H9 (cell line): ENCODE measurements around the gene TMEM129. TPM values are rescaled to one million over a fixed set of nuclear protein-coding genes. Genes with fewer than 3 reads are reported as not detected.

Experiments used
- DNase-seq: peaks from one replicate; pipeline ENCODE4 v3.0.0-alpha.2; 2017
- H2AFZ ChIP-seq: one replicate; pipeline ENCODE4 v1.6.1; 2013; ENCODE audit warnings: mild to moderate bottlenecking, low read length, control low read depth, moderate library complexity
- H2AK5ac ChIP-seq: 2 replicates; pipeline ENCODE4 v1.6.1; 2013; ENCODE audit warnings: low read length, control low read depth, mixed read lengths; ENCODE audit not compliant: insufficient read length
- H2BK120ac ChIP-seq: one replicate; pipeline ENCODE4 v1.6.1; 2013; ENCODE audit warnings: low read depth, mild to moderate bottlenecking, low read length, control low read depth, inconsistent platforms; ENCODE audit not compliant: poor library complexity, severe bottlenecking
- H2BK12ac ChIP-seq: 2 replicates; pipeline ENCODE4 v1.6.1; 2013; ENCODE audit warnings: low read length, control low read depth, mixed read lengths, low read depth; ENCODE audit not compliant: insufficient read length
- H2BK15ac ChIP-seq: 2 replicates; pipeline ENCODE4 v1.6.1; 2013; ENCODE audit warnings: low read depth, low read length, control low read depth
- H2BK20ac ChIP-seq: one replicate; pipeline ENCODE4 v1.6.1; 2013; ENCODE audit warnings: low read depth, mild to moderate bottlenecking, low read length, control low read depth, inconsistent platforms; ENCODE audit not compliant: poor library complexity, severe bottlenecking
- H2BK5ac ChIP-seq: 2 replicates; pipeline ENCODE4 v1.6.1; 2013; ENCODE audit warnings: low read length, control low read depth, mixed read lengths; ENCODE audit not compliant: insufficient read length
- H3K14ac ChIP-seq: 2 replicates; pipeline ENCODE4 v1.6.1; 2013; ENCODE audit warnings: low read length, control low read depth; ENCODE audit not compliant: insufficient read depth
- H3K18ac ChIP-seq: 2 replicates; pipeline ENCODE4 v1.6.1; 2013; ENCODE audit warnings: low read depth, mild to moderate bottlenecking, mixed read lengths, low read length, control low read depth; ENCODE audit not compliant: insufficient read length
- H3K23ac ChIP-seq: 2 replicates; pipeline ENCODE4 v1.6.1; 2013; ENCODE audit warnings: low read length, control low read depth, mixed read lengths, low read depth; ENCODE audit not compliant: insufficient read length
- H3K23me2 ChIP-seq: 2 replicates; pipeline ENCODE4 v1.6.1; 2013; ENCODE audit warnings: low read depth, mild to moderate bottlenecking, mixed read lengths, low read length, control low read depth; ENCODE audit not compliant: insufficient read length, poor library complexity, severe bottlenecking
- H3K27ac ChIP-seq: 2 replicates; pipeline ENCODE4 v1.5.1; 2013; ENCODE audit warnings: low read length, control low read depth, mixed read lengths, low read depth; ENCODE audit not compliant: insufficient read length
- H3K27me3 ChIP-seq: 2 replicates; pipeline ENCODE4 v1.6.1; 2013; ENCODE audit warnings: low read length, control low read depth, inconsistent platforms; ENCODE audit not compliant: insufficient read depth
- H3K4ac ChIP-seq: 2 replicates; pipeline ENCODE4 v1.6.1; 2013; ENCODE audit warnings: low read depth, mild to moderate bottlenecking, control low read depth, inconsistent platforms, low read length, moderate library complexity
- H3K4me1 ChIP-seq: 2 replicates; pipeline ENCODE4 v1.6.1; 2013; ENCODE audit warnings: low read length, control low read depth, inconsistent platforms; ENCODE audit not compliant: insufficient read depth
- H3K4me2 ChIP-seq: 2 replicates; pipeline ENCODE4 v1.6.1; 2013; ENCODE audit warnings: low read length, control low read depth, mixed read lengths; ENCODE audit not compliant: insufficient read length, insufficient read depth
- H3K56ac ChIP-seq: 2 replicates; pipeline ENCODE4 v1.6.1; 2013; ENCODE audit warnings: low read depth, mild to moderate bottlenecking, mixed read lengths, low read length, control low read depth; ENCODE audit not compliant: insufficient read length
- H3K79me1 ChIP-seq: 2 replicates; pipeline ENCODE4 v1.6.1; 2013; ENCODE audit warnings: low read depth, mild to moderate bottlenecking, moderate library complexity, low read length, control low read depth, inconsistent platforms; ENCODE audit not compliant: insufficient read depth, poor library complexity, severe bottlenecking
- H3K79me2 ChIP-seq: 2 replicates; pipeline ENCODE4 v1.6.1; 2013; ENCODE audit warnings: low read length, control low read depth, inconsistent platforms; ENCODE audit not compliant: insufficient read depth
- H3K9ac ChIP-seq: 2 replicates; pipeline ENCODE4 v1.6.1; 2013; ENCODE audit warnings: low read length, control low read depth, mixed read lengths; ENCODE audit not compliant: insufficient read length; ENCODE audit errors: extremely low read depth
- H3K9me3 ChIP-seq: one replicate; pipeline ENCODE4 v1.6.1; 2013; ENCODE audit warnings: low read depth, low read length, inconsistent platforms; ENCODE audit not compliant: control insufficient read depth
- H3T11ph ChIP-seq: one replicate; pipeline ENCODE4 v1.6.1; 2013; ENCODE audit warnings: mild to moderate bottlenecking, low read length, control low read depth, inconsistent platforms
- H4K20me1 ChIP-seq: one replicate; pipeline ENCODE4 v1.6.1; 2013; ENCODE audit not compliant: control insufficient read depth, insufficient read length, insufficient read depth
- H4K5ac ChIP-seq: 2 replicates; pipeline ENCODE4 v1.6.1; 2013; ENCODE audit warnings: low read depth, mild to moderate bottlenecking, mixed read lengths, low read length, control low read depth; ENCODE audit not compliant: insufficient read length
- H4K8ac ChIP-seq: replicated peaks from 2 replicates; pipeline ENCODE4 v1.6.1; 2013; ENCODE audit warnings: low read length, control low read depth, mixed read lengths, low read depth; ENCODE audit not compliant: insufficient read length
- H4K91ac ChIP-seq: 2 replicates; pipeline ENCODE4 v1.6.1; 2013; ENCODE audit warnings: low read depth, mild to moderate bottlenecking, moderate library complexity, mixed read lengths, low read length, control low read depth; ENCODE audit not compliant: insufficient read length
- H3K27ac Mint-ChIP-seq, 3 experiments: 2 replicates in 2 of 3; 3 replicates in 1 of 3; pipeline ENCODE4 v1.8.0; 2020 to 2021; ENCODE audit warnings: mixed read lengths in 3 of 3, mild to moderate bottlenecking in 1 of 3, moderate library complexity in 1 of 3
- H3K27me3 Mint-ChIP-seq: 2 replicates; pipeline ENCODE4 v1.8.0; 2021; ENCODE audit warnings: low read depth, mild to moderate bottlenecking, moderate library complexity, mixed read lengths
- H3K36me3 Mint-ChIP-seq, 3 experiments: 2 replicates in 2 of 3; 3 replicates in 1 of 3; pipeline ENCODE4 v1.8.0; 2020 to 2021; ENCODE audit warnings: low read depth in 3 of 3, mixed read lengths in 3 of 3; ENCODE audit not compliant: insufficient read depth in 1 of 3
- H3K4me1 Mint-ChIP-seq, 2 experiments: 2 replicates each; pipeline ENCODE4 v1.8.0; 2020; ENCODE audit warnings: mixed read lengths in 2 of 2
- H3K4me3 Mint-ChIP-seq, 2 experiments: 2 replicates in 1 of 2; 3 replicates in 1 of 2; pipeline ENCODE4 v1.8.0; 2020 to 2021; ENCODE audit warnings: mild to moderate bottlenecking in 2 of 2, mixed read lengths in 2 of 2, moderate library complexity in 1 of 2
- H3K9me3 Mint-ChIP-seq, 2 experiments: 2 replicates in 1 of 2; 3 replicates in 1 of 2; pipeline ENCODE4 v1.8.0; 2020; ENCODE audit warnings: mild to moderate bottlenecking in 2 of 2, mixed read lengths in 2 of 2, moderate library complexity in 1 of 2
- WGBS: extraction: QIAGEN DNeasy Blood & Tissue Kit; methylation state at CpG from one replicate; pipeline ENCODE4 v1.1.7; 2013; ENCODE audit warnings: missing lambda C conversion rate, low lambda C conversion rate, mixed read lengths; ENCODE audit not compliant: insufficient read length; ENCODE audit errors: extremely low coverage; 5-methylcytosine and 5-hydroxymethylcytosine counted together
- total RNA-seq: library from RNA; stranded (reverse); gene quantifications from 2 replicates; pipeline ENCODE4 v1.2.1, GENCODE V29; 2021
- TF ChIP-seq, protein P1 (sequence below): fragments of 200-600 bp; sonication (generic); conservative IDR thresholded peaks from 3 replicates; pipeline ENCODE4 v1.8.0; 2021; ENCODE audit warnings: antibody characterized with exemption, mild to moderate bottlenecking

TMEM129 gene
- total RNA-seq, 1 experiment from 2014 or later: 27.3 TPM

DNA sequence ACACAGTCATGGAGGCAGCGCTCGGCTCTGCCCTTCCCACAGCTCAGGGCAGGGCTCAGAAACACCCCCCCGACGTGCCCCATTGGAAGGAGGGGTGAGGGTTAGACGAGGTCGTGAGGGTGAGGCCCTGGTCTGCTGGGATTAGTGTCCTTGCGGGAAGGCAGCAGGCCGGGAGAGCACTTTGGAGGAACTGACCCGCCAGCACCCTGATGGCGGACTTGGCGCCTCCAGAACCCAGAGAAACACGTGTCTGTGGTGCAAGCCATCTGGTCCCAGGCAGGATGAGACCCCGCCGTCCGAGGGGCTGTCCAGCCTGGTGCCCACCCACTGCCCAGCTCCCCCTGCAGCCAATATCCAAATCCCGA, 26.5 kb upstream of the TMEM129 start:
- H3K23me2 ChIP-seq: no peaks in the 10 kb centered on the region
- no peak overlapping the region for H2AK5ac ChIP-seq
- no CpG with 5 or more reads among the region's 16 CpGs for WGBS
- no peaks in the 10 kb centered on the region for H3K27me3 Mint-ChIP-seq
- peaks cover 6 to 30% (median 20%) of the 10 kb centered on the region in 3 experiments; a peak in 6 of 7 replicates for H3K36me3 Mint-ChIP-seq
- no peaks in the 10 kb centered on the region for H3K79me2 ChIP-seq
- no peaks in the 10 kb centered on the region for H3K4me1 ChIP-seq
- no peak overlapping the region for H3K56ac ChIP-seq
- no peak for DNase-seq
- no peak overlapping the region for H4K5ac ChIP-seq
- no peak overlapping the region for H3K27ac ChIP-seq
- H3K27ac Mint-ChIP-seq: no peak overlapping the region
- no peak overlapping the region for H3K14ac ChIP-seq
- H2BK15ac ChIP-seq: no peak overlapping the region
- H2BK120ac ChIP-seq: no peak overlapping the region
- TF ChIP-seq, protein P1, sequence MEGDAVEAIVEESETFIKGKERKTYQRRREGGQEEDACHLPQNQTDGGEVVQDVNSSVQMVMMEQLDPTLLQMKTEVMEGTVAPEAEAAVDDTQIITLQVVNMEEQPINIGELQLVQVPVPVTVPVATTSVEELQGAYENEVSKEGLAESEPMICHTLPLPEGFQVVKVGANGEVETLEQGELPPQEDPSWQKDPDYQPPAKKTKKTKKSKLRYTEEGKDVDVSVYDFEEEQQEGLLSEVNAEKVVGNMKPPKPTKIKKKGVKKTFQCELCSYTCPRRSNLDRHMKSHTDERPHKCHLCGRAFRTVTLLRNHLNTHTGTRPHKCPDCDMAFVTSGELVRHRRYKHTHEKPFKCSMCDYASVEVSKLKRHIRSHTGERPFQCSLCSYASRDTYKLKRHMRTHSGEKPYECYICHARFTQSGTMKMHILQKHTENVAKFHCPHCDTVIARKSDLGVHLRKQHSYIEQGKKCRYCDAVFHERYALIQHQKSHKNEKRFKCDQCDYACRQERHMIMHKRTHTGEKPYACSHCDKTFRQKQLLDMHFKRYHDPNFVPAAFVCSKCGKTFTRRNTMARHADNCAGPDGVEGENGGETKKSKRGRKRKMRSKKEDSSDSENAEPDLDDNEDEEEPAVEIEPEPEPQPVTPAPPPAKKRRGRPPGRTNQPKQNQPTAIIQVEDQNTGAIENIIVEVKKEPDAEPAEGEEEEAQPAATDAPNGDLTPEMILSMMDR: no peak
- H3K9me3 ChIP-seq: no peaks in the 10 kb centered on the region
- no peak overlapping the region for H3K9ac ChIP-seq
- H2AFZ ChIP-seq: no peak overlapping the region
- H3K4me3 Mint-ChIP-seq: no peak overlapping the region
- no peak overlapping the region for H2BK5ac ChIP-seq
- H4K91ac ChIP-seq: no peak overlapping the region
- H2BK20ac ChIP-seq: no peak overlapping the region
- H3K4me2 ChIP-seq: no peak overlapping the region
- H3K23ac ChIP-seq: no peak overlapping the region
- H4K8ac ChIP-seq: no peak overlapping the region
- no peaks in the 10 kb centered on the region for H3K79me1 ChIP-seq
- no peak overlapping the region for H3T11ph ChIP-seq
- no peak overlapping the region for H3K4ac ChIP-seq
- no peaks in the 10 kb centered on the region for H3K27me3 ChIP-seq
- H3K4me1 Mint-ChIP-seq: peaks cover 0 to 14% of the 10 kb centered on the region in 2 experiments; a peak in 1 of 4 replicates
- no peak overlapping the region for H2BK12ac ChIP-seq
- H3K18ac ChIP-seq: no peak overlapping the region
- H3K9me3 Mint-ChIP-seq: no peaks in the 10 kb centered on the region
- H4K20me1 ChIP-seq: no peaks in the 10 kb centered on the region
